ENCODE results near the gene PDAP1. TPM values are rescaled to one million over a fixed set of nuclear protein-coding genes. Genes with fewer than 3 reads are reported as not detected.
A peak's percentile ranks its signal among the peaks of the same experiment; 100 is the strongest.

Gene PDAP1
- total and polyA plus RNA-seq, 9 of the 15 experiments (the other 6 are each of a cell fraction or from before 2014, with no cell fraction given): 10.2 to 315 (median 129) TPM

DNA sequence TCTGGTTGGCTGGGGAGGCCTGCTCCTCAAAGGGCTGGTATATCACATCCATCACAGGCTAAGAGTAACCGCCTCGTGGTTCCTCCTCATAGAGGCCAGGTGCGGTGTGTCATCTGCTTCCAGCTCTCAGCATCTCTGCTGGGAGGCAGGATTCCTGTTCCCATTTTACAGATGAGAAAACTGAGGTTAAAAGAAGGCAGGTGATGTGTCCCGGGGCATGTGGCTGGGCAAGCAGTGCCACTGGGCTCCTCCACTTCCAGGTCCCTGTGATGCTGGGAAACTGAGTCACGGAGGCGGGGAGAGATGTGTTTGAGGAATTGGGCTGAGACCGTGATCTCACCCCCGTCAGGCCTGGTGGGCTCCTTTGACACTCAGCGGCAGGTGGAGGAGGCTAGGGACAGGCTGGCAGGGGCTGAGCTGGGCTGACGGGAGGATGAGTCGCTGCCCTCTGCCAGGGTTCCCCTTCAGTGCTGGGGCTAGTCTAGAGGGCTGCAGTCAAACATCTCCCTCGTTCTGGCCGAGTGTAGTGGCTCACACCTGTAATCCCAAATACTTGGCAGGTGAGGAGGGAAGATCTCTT, 24.5 kb downstream of the PDAP1 start (continued):
- TF ChIP-seq CREBBP (IDR thresholded peaks at IDR 0.05; ENCODE audit: low read depth, low read length) (no peak), MYBL2 (IDR thresholded peaks at IDR 0.05; ENCODE audit: low read depth) (no peak), MYBL2 (CRISPR knock-in tag; IDR thresholded peaks at IDR 0.05; ENCODE audit: borderline replicate concordance) (no peak), BCOR (IDR thresholded peaks at IDR 0.05) (peak; percentile 89)

GRCh38 chr7:99383203-99383602, 25.2 kb downstream of the PDAP1 start:
- in situ Hi-C loops (cut with MboI): no loop called here
- peaks cover 24 to 51% of the 10 kb centered on the region in 2 experiments for H3K4me1 ChIP-seq (replicated peaks in 1 of 2; ENCODE audit: control insufficient read depth in 2 of 2, insufficient read depth in 2 of 2, low read length in 2 of 2)
- no peak overlapping the region for H3K4me3 ChIP-seq
- H3K27ac ChIP-seq (ENCODE audit: extremely low read depth, low read depth, low read length): no peak overlapping the region
- FAIRE-seq (no peak), DNase-seq (ENCODE audit: extremely low read depth in 1 of 4, low spot score in 3 of 4) (no peak), ATAC-seq (no peak)
- ChIA-PET POLR2A (no interaction called here), CTCF (ENCODE audit: low intra/inter-chr PET ratio) (interaction anchor here (0.6 kb wide), 1 partner anchor 21 kb away, joined by 3 read pairs; no protein-coding TSS in a partner anchor)
- WGBS (ENCODE audit: insufficient coverage, low coverage, missing lambda C conversion rate): 95% methylated on average over 10 of the region's 10 CpGs
- no peak overlapping the region for H3K9ac ChIP-seq (ENCODE audit: insufficient read depth in 1 of 2, low read depth in 2 of 2, low read length in 2 of 2)
- H3K9me1 ChIP-seq (ENCODE audit: control insufficient read depth, insufficient read depth, low read length): peaks cover 6% of the 10 kb centered on the region
- no peaks in the 10 kb centered on the region for H3K9me3 ChIP-seq (replicated peaks; ENCODE audit: control insufficient read depth, insufficient read depth, low read depth, low read length)
- H3K4me2 ChIP-seq (ENCODE audit: insufficient read depth, low read length): no peak overlapping the region
- peaks cover 31% of the 10 kb centered on the region for H4K20me1 ChIP-seq (replicated peaks; ENCODE audit: control insufficient read depth, insufficient read depth, low read length)
- BruUV-seq (replicated peaks): no TSS peak
- intact Hi-C loops (cut with micrococcal nuclease): no loop called here
- peaks cover 72% of the 10 kb centered on the region; the same call in 2 of the 3 replicates for H3K36me3 ChIP-seq (ENCODE audit: control insufficient read depth, insufficient read depth, low read length)
- no peaks in the 10 kb centered on the region for H3K27me3 ChIP-seq (ENCODE audit: control insufficient read depth in 2 of 2, insufficient read depth in 2 of 2, low read length in 2 of 2)
- H2AFZ ChIP-seq (ENCODE audit: low read depth, low read length): no peak overlapping the region
- H3K79me2 ChIP-seq (ENCODE audit: control insufficient read depth, insufficient read depth, low read length): peaks cover 57% of the 10 kb centered on the region
- TF ChIP-seq STAT5A (IDR thresholded peaks at IDR 0.05; ENCODE audit: borderline replicate concordance, low read length) (no peak), PTTG1 (tag; IDR thresholded peaks at IDR 0.05; ENCODE audit: low read depth) (no peak), ZKSCAN1 (IDR thresholded peaks at IDR 0.05; ENCODE audit: low read depth, low read length) (peak; percentile 90), E2F6 (IDR thresholded peaks at IDR 0.05; ENCODE audit: borderline replicate concordance in 1 of 2, extremely low read depth in 1 of 2, insufficient read depth in 1 of 2, insufficient read length in 1 of 2, low read depth in 1 of 2, low read length in 1 of 2, poor library complexity in 1 of 2, severe bottlenecking in 1 of 2) (no peak), ESRRA (IDR thresholded peaks at IDR 0.05; ENCODE audit: borderline replicate concordance, low read depth) (no peak), ZNF79 (CRISPR knock-in tag; IDR thresholded peaks at IDR 0.05; ENCODE audit: low read depth) (no peak), TRIM24 (IDR thresholded peaks at IDR 0.05) (no peak)

All from K562 (cell line).